Hindlimb muscle (tissue), 1 donor: ENCODE results near the gene PROM1. TPM values are rescaled to one million over a fixed set of nuclear protein-coding genes. Genes with fewer than 3 reads are reported as not detected.
A peak's percentile ranks its signal among the peaks of the same experiment; 100 is the strongest.

Experiments used
- DNase-seq: peaks from one replicate; pipeline ENCODE4 v3.0.0-alpha.2; 2013
- polyA plus RNA-seq: library from polyadenylated mRNA; unstranded; fragments of 120-200 nt; gene quantifications from one replicate; pipeline ENCODE4 v1.2.1, GENCODE V29; 2013; ENCODE audit not compliant: insufficient read length

The PROM1 gene
- polyA plus RNA-seq, 1 donor, result 44.6 TPM

- no peak for DNase-seq
These were observed 100.8 kb downstream of the PROM1 start for GRCh38 chr4:15982842-15983524.

GRCh38 chr4:15976456-15977447 lies 107.1 kb downstream of the PROM1 start:
- DNase-seq, result no peak

- DNase-seq, result no peak
These were observed 112.6 kb downstream of the PROM1 start for GRCh38 chr4:15971068-15971801.

- no peak for DNase-seq
These were observed 115.1 kb downstream of the PROM1 start for GRCh38 chr4:15968551-15969300.

- DNase-seq, result no peak
These were observed 118.5 kb downstream of the PROM1 start for GRCh38 chr4:15965325-15965724.

GRCh38 chr4:15964159-15964558 lies 119.7 kb downstream of the PROM1 start:
- DNase-seq, result no peak

- no peak for DNase-seq
These were observed 120.2 kb downstream of the PROM1 start for GRCh38 chr4:15963576-15963975.

GRCh38 chr4:15963001-15963451 lies 120.8 kb downstream of the PROM1 start, which contains the start of gene FGFBP2:
Gene FGFBP2 (minus strand): TSS chr4:15963175. CDS start chr4:15963129, 46 bp downstream.
- no peak for DNase-seq

- no peak for DNase-seq
These were observed 121.9 kb downstream of the PROM1 start for GRCh38 chr4:15961781-15962510.

GRCh38 chr4:15958562-15958961 lies 125.3 kb downstream of the PROM1 start:
- no peak for DNase-seq

- peak; percentile 31 for DNase-seq
These were observed 127.5 kb downstream of the PROM1 start for GRCh38 chr4:15956179-15956850.

GRCh38 chr4:15955670-15956069 lies 128.2 kb downstream of the PROM1 start:
- DNase-seq, result no peak

GRCh38 chr4:15953625-15954024 lies 130.2 kb downstream of the PROM1 start:
- no peak for DNase-seq

- no peak for DNase-seq
These were observed 132.0 kb downstream of the PROM1 start for GRCh38 chr4:15951781-15952180.

GRCh38 chr4:15948826-15949225 lies 135.0 kb downstream of the PROM1 start:
- DNase-seq, result no peak

GRCh38 chr4:15947684-15948083 lies 136.1 kb downstream of the PROM1 start:
- no peak for DNase-seq

- no peak for DNase-seq
These were observed 138.3 kb downstream of the PROM1 start for GRCh38 chr4:15945516-15945915.

GRCh38 chr4:15944895-15945294 lies 138.9 kb downstream of the PROM1 start:
- no peak for DNase-seq

GRCh38 chr4:15942283-15942682 lies 141.5 kb downstream of the PROM1 start:
- DNase-seq, result no peak

- no peak for DNase-seq
These were observed 145.2 kb downstream of the PROM1 start, which contains the start of gene FGFBP1 for GRCh38 chr4:15938640-15939039. Gene FGFBP1 (minus strand): TSS chr4:15938740. CDS start chr4:15936632, 2,108 bp downstream.

- DNase-seq, result no peak
These were observed 145.6 kb downstream of the PROM1 start for GRCh38 chr4:15938182-15938581.
